ENCODE results near the gene CYFIP2.

CYFIP2 gene

GRCh38 chr5:157289164-157289819, 23.4 kb downstream of the CYFIP2 start:
- no peak for DNase-seq

- DNase-seq = no peak
These were observed 24.4 kb downstream of the CYFIP2 start for GRCh38 chr5:157290156-157290980.

GRCh38 chr5:157290981-157291711, 25.2 kb downstream of the CYFIP2 start:
- DNase-seq = no peak

- DNase-seq = no peak
These were observed 26.7 kb downstream of the CYFIP2 start for GRCh38 chr5:157292599-157292998.

- DNase-seq = no peak
These were observed 28.6 kb downstream of the CYFIP2 start for GRCh38 chr5:157294407-157295091.

- no peak for DNase-seq
These were observed 29.3 kb downstream of the CYFIP2 start for GRCh38 chr5:157295247-157295646.

GRCh38 chr5:157300564-157300963, 34.6 kb downstream of the CYFIP2 start:
- no peak for DNase-seq

- no peak for DNase-seq
These were observed 35.1 kb downstream of the CYFIP2 start for GRCh38 chr5:157301066-157301465.

GRCh38 chr5:157303023-157303422, 37.1 kb downstream of the CYFIP2 start:
- DNase-seq = no peak

- no peak for DNase-seq
These were observed 37.9 kb downstream of the CYFIP2 start for GRCh38 chr5:157303667-157304327.

- DNase-seq = no peak
These were observed 40.2 kb downstream of the CYFIP2 start for GRCh38 chr5:157306081-157306480.

GRCh38 chr5:157306692-157307471, 41.0 kb downstream of the CYFIP2 start:
- DNase-seq = no peak

- DNase-seq = peak; percentile 14
These were observed 43.0 kb downstream of the CYFIP2 start for GRCh38 chr5:157308836-157309465.

GRCh38 chr5:157309796-157310195, 43.9 kb downstream of the CYFIP2 start:
- no peak for DNase-seq

- no peak for DNase-seq
These were observed 45.7 kb downstream of the CYFIP2 start for GRCh38 chr5:157311595-157311994.

- DNase-seq = peak; percentile 68
These were observed 46.6 kb downstream of the CYFIP2 start for GRCh38 chr5:157312492-157312891.

- DNase-seq = no peak
These were observed 56.7 kb downstream of the CYFIP2 start for GRCh38 chr5:157322581-157322980.

- DNase-seq = no peak
These were observed 57.3 kb downstream of the CYFIP2 start for GRCh38 chr5:157323107-157323706.

GRCh38 chr5:157324237-157324636, 58.3 kb downstream of the CYFIP2 start:
- DNase-seq = peak; percentile 20

- DNase-seq = no peak
These were observed 60.6 kb downstream of the CYFIP2 start for GRCh38 chr5:157326440-157327005.
